HUDEP-2 (cell line): ENCODE measurements around the gene DNAJB12.
"Not testable (repeated sequence)": the region's sequence is repeated elsewhere in the genome, so short reads cannot be mapped to it uniquely, and the experiment has no call there.

Source experiments
- DNase-seq, 76 experiments: peaks; one replicate each; lab custom pipeline; 2025; ENCODE audit not compliant: unreplicated experiment in 76 of 76; lab: John Stamatoyannopoulos, UW

The DNAJB12 gene

GRCh38 chr10:72318418-72319262 lies 36.1 kb downstream of the DNAJB12 start:
- DNase-seq, result no peak

GRCh38 chr10:72316748-72317435 lies 37.8 kb downstream of the DNAJB12 start:
- peak in 74 of 76 experiments; percentile 44 to 92 (median 82) for DNase-seq

- no peak for DNase-seq
Measured at GRCh38 chr10:72316386-72316700, 38.4 kb downstream of the DNAJB12 start.

GRCh38 chr10:72315611-72316385 lies 38.9 kb downstream of the DNAJB12 start:
- DNase-seq, result peak in 58 of 76 experiments; percentile 10 to 77 (median 48)

GRCh38 chr10:72315054-72315453 lies 39.7 kb downstream of the DNAJB12 start:
- DNase-seq, result peak in 30 of 76 experiments; percentile 11 to 55 (median 28)

- no peak for DNase-seq
Measured at GRCh38 chr10:72314263-72314662, 40.5 kb downstream of the DNAJB12 start.

- DNase-seq, result no peak
Measured at GRCh38 chr10:72312865-72313391, 41.8 kb downstream of the DNAJB12 start.

GRCh38 chr10:72311667-72312066 lies 43.1 kb downstream of the DNAJB12 start:
- peak in 1 of 76 experiments; percentile 17 for DNase-seq

GRCh38 chr10:72310636-72311035 lies 44.1 kb downstream of the DNAJB12 start:
- DNase-seq, result no peak

- DNase-seq, result no peak
Measured at GRCh38 chr10:72310241-72310633, 44.5 kb downstream of the DNAJB12 start.

GRCh38 chr10:72309290-72310240 lies 45.2 kb downstream of the DNAJB12 start:
- peak in 75 of 76 experiments; percentile 12 to 88 (median 75) for DNase-seq

GRCh38 chr10:72308320-72308987 lies 46.3 kb downstream of the DNAJB12 start:
- DNase-seq, result peak in 74 of 76 experiments; percentile 32 to 88 (median 74)

- not testable (repeated sequence) for DNase-seq
Measured at GRCh38 chr10:72307711-72308110, 47.0 kb downstream of the DNAJB12 start.

- no peak for DNase-seq
Measured at GRCh38 chr10:72306215-72306760, 48.4 kb downstream of the DNAJB12 start.

- no peak for DNase-seq
Measured at GRCh38 chr10:72303424-72304128, 51.1 kb downstream of the DNAJB12 start.

- no peak for DNase-seq
Measured at GRCh38 chr10:72298592-72299519, 55.9 kb downstream of the DNAJB12 start.
